ENCODE results near the gene GNAI2.

DNA sequence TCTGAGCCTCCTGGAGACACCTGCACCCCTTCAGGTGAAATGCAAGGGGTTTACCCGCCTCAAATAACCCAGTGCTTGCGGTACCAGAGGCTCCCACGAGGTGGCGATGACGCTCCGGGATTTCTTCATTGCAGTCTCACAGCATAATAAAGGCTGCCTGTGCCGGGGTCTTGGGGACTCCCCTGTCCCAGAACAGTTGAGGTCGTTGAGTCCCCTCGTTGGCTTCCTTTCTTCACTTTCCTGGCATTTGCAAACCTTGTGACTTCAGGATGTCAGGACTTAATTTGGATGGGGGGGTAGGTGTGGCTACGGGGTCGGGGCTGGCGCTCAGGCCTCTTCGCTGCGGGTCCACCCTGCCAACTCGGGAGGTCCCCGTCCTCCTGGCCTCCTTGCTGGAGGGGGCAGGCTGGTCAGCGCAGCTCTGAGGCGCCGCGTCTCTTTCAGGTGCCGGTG is 43.3 kb upstream of the GNAI2 start:
- no peak for TF ChIP-seq ELF4 (IDR thresholded peaks at IDR 0.05)
- TF ChIP-seq SUZ12 (IDR thresholded peaks at IDR 0.05), result no peak
- no peak for TF ChIP-seq LEF1 (IDR thresholded peaks at IDR 0.05; ENCODE audit: borderline replicate concordance)
- TF ChIP-seq CTBP1 (IDR thresholded peaks at IDR 0.05; ENCODE audit: borderline replicate concordance), result no peak
- 0 out of 2 replicates have a peak, but pooled peaks have one; percentile 13 for TF ChIP-seq ARNT (IDR thresholded peaks at IDR 0.05)
- no peak for TF ChIP-seq BHLHE40 (IDR thresholded peaks at IDR 0.05; ENCODE audit: borderline replicate concordance)
- no peak for TF ChIP-seq FOXM1 (IDR thresholded peaks at IDR 0.05; ENCODE audit: borderline replicate concordance)
- TF ChIP-seq FOXK2 (IDR thresholded peaks at IDR 0.05), result no peak
